HFFc6 (cell line): Measurements from ENCODE around the gene ARSB. TPM values are rescaled to one million over a fixed set of nuclear protein-coding genes. Genes with fewer than 3 reads are reported as not detected.

Experiments used
- DNase-seq: peaks from one replicate; pipeline ENCODE4 v3.0.0-alpha.2; 2018
- H3K27ac Mint-ChIP-seq: 2 replicates; pipeline ENCODE4 v1.8.0; 2020; ENCODE audit warnings: mild to moderate bottlenecking, mixed read lengths
- H3K27me3 Mint-ChIP-seq: 2 replicates; pipeline ENCODE4 v1.8.0; 2021; ENCODE audit warnings: mild to moderate bottlenecking, moderate library complexity, mixed read lengths; ENCODE audit not compliant: insufficient read depth
- H3K36me3 Mint-ChIP-seq: 2 replicates; pipeline ENCODE4 v1.8.0; 2021; ENCODE audit warnings: low read depth, mixed read lengths
- H3K4me1 Mint-ChIP-seq: 2 replicates; pipeline ENCODE4 v1.8.0; 2020; ENCODE audit warnings: low read depth, mixed read lengths
- H3K4me3 Mint-ChIP-seq: 2 replicates; pipeline ENCODE4 v1.8.0; 2020; ENCODE audit warnings: mild to moderate bottlenecking, moderate library complexity, mixed read lengths
- H3K9me3 Mint-ChIP-seq: 2 replicates; pipeline ENCODE4 v1.8.0; 2020; ENCODE audit warnings: mild to moderate bottlenecking, mixed read lengths
- CTCF ChIP-seq: fragments of 200-600 bp; sonication (generic); IDR thresholded peaks from 2 replicates; pipeline ENCODE4 v1.5.0; 2021; ENCODE audit warnings: antibody characterized with exemption, mild to moderate bottlenecking
- total RNA-seq, 6 experiments: library from RNA; stranded (reverse); fragmentation: NEBNext Ultra II Directional; extraction: Animal tissue kit (Norgen Biotek cat#: 25700); gene quantifications; 2 replicates in 1 of 6; 3 replicates in 5 of 6; pipeline ENCODE4 v1.2.3, GENCODE V29; 2021

ARSB gene
- total RNA-seq, 6 experiments from 2014 or later, result 24.4 to 32.7 (median 27.8) TPM

GRCh38 chr5:78971998-78972397, 13.1 kb downstream of the ARSB start:
- H3K9me3 Mint-ChIP-seq, result no peaks in the 10 kb centered on the region
- no peak for DNase-seq
- H3K36me3 Mint-ChIP-seq, result no peaks in the 10 kb centered on the region
- H3K4me3 Mint-ChIP-seq, result no peak overlapping the region
- H3K27me3 Mint-ChIP-seq, result peaks cover 1% of the 10 kb centered on the region
- peaks cover 26% of the 10 kb centered on the region for H3K4me1 Mint-ChIP-seq
- H3K27ac Mint-ChIP-seq, result no peak overlapping the region
- TF ChIP-seq CTCF, result no peak

GRCh38 chr5:78968781-78969180, 16.3 kb downstream of the ARSB start:
- Mint-ChIP-seq H3K27ac (no peak overlapping the region), H3K4me1 (peaks cover 13% of the 10 kb centered on the region)

GRCh38 chr5:78964889-78965288, 20.2 kb downstream of the ARSB start:
- no peaks in the 10 kb centered on the region for H3K36me3 Mint-ChIP-seq
- peak; percentile 74 for TF ChIP-seq CTCF
- no peak overlapping the region for H3K27ac Mint-ChIP-seq
- DNase-seq, result peak; percentile 59
- H3K4me3 Mint-ChIP-seq, result no peak overlapping the region
- H3K27me3 Mint-ChIP-seq, result no peaks in the 10 kb centered on the region
- H3K4me1 Mint-ChIP-seq, result no peaks in the 10 kb centered on the region
- no peaks in the 10 kb centered on the region for H3K9me3 Mint-ChIP-seq

More at GRCh38 chr5:78968781-78969180, 16.3 kb downstream of the ARSB start:
- H3K9me3 Mint-ChIP-seq, result no peaks in the 10 kb centered on the region
- no peak for DNase-seq
- no peaks in the 10 kb centered on the region for H3K36me3 Mint-ChIP-seq
- H3K4me3 Mint-ChIP-seq, result no peak overlapping the region
- TF ChIP-seq CTCF, result no peak
- H3K27me3 Mint-ChIP-seq, result peaks cover 1% of the 10 kb centered on the region; the same call in 1 of the 2 replicates

- no peak for DNase-seq
- TF ChIP-seq CTCF, result no peak
- Mint-ChIP-seq H3K9me3 (no peaks in the 10 kb centered on the region), H3K36me3 (no peaks in the 10 kb centered on the region), H3K27me3 (no peaks in the 10 kb centered on the region), H3K4me3 (no peak overlapping the region), H3K27ac (no peak overlapping the region), H3K4me1 (0 out of 2 replicates have a peak, but pooled peaks cover 5% of the 10 kb centered on the region)
Observed at GRCh38 chr5:78961743-78962142, 23.4 kb downstream of the ARSB start.

GRCh38 chr5:78959767-78960166, 25.3 kb downstream of the ARSB start:
- no peak for DNase-seq
- no peak for TF ChIP-seq CTCF
- Mint-ChIP-seq H3K27ac (no peak overlapping the region), H3K9me3 (no peaks in the 10 kb centered on the region), H3K27me3 (no peaks in the 10 kb centered on the region), H3K4me3 (no peak overlapping the region), H3K4me1 (0 out of 2 replicates have a peak, but pooled peaks cover 5% of the 10 kb centered on the region), H3K36me3 (no peaks in the 10 kb centered on the region)
